Measurements from ENCODE around the gene AMMECR1L. TPM values are rescaled to one million over a fixed set of nuclear protein-coding genes. Genes with fewer than 3 reads are reported as not detected.

The AMMECR1L gene
- polyA plus RNA-seq, 1 experiment, result 15.3 TPM

GRCh38 chr2:127906206-127906926 lies 20.6 kb upstream of the AMMECR1L start:
- POLR2A ChIA-PET, result no interaction called here
- H3K9me3 ChIP-seq (ENCODE audit: control insufficient read depth, insufficient read depth, low read length), result no peaks in the 10 kb centered on the region
- peaks cover 5% of the 10 kb centered on the region for H3K27me3 ChIP-seq (ENCODE audit: control insufficient read depth, insufficient read depth, low read length)
- no peak overlapping the region for H3K4me3 ChIP-seq (ENCODE audit: low read depth, low read length)
- CTCF ChIA-PET, result no interaction called here
- no peak overlapping the region for H3K27ac ChIP-seq (ENCODE audit: low read depth, low read length)
- no peak for TF ChIP-seq CTCF (IDR thresholded peaks at IDR 0.05; ENCODE audit: low read depth, low read length)
- no peak for DNase-seq (ENCODE audit: low read depth, low spot score)

- no peak for DNase-seq (ENCODE audit: low read depth, low spot score)
- no peak for TF ChIP-seq CTCF (IDR thresholded peaks at IDR 0.05; ENCODE audit: low read depth, low read length)
- H3K27ac ChIP-seq (ENCODE audit: low read depth, low read length), result no peak overlapping the region
- no peaks in the 10 kb centered on the region for H3K9me3 ChIP-seq (ENCODE audit: control insufficient read depth, insufficient read depth, low read length)
- POLR2A ChIA-PET, result interaction anchor here (1.1 kb wide), 1 partner anchor 8 kb away, joined by 5 read pairs; no protein-coding TSS in a partner anchor
- peaks cover 9% of the 10 kb centered on the region for H3K27me3 ChIP-seq (ENCODE audit: control insufficient read depth, insufficient read depth, low read length)
- CTCF ChIA-PET, result no interaction called here
- no peak overlapping the region for H3K4me3 ChIP-seq (ENCODE audit: low read depth, low read length)
Observed at GRCh38 chr2:127901339-127902056, 15.7 kb upstream of the AMMECR1L start.

GRCh38 chr2:127897531-127898211 lies 11.9 kb upstream of the AMMECR1L start:
- ChIA-PET CTCF (no interaction called here), POLR2A (no interaction called here)

GRCh38 chr2:127893494-127893893 lies 7.7 kb upstream of the AMMECR1L start:
- no peak for DNase-seq (ENCODE audit: low read depth, low spot score)
- Histone ChIP-seq H3K27me3 (ENCODE audit: control insufficient read depth, insufficient read depth, low read length) (peaks cover 4% of the 10 kb centered on the region), H3K27ac (ENCODE audit: low read depth, low read length) (no peak overlapping the region), H3K4me3 (ENCODE audit: low read depth, low read length) (no peak overlapping the region), H3K9me3 (ENCODE audit: control insufficient read depth, insufficient read depth, low read length) (no peaks in the 10 kb centered on the region)
- ChIA-PET CTCF (interaction anchor here (1.7 kb wide), 1 partner anchor 302 kb away, joined by 5 read pairs; no protein-coding TSS in a partner anchor), POLR2A (no interaction called here)
- no peak for TF ChIP-seq CTCF (IDR thresholded peaks at IDR 0.05; ENCODE audit: low read depth, low read length)

More at GRCh38 chr2:127897531-127898211, 11.9 kb upstream of the AMMECR1L start:
- TF ChIP-seq CTCF (IDR thresholded peaks at IDR 0.05; ENCODE audit: low read depth, low read length), result no peak
- no peak for DNase-seq (ENCODE audit: low read depth, low spot score)
- H3K27ac ChIP-seq (ENCODE audit: low read depth, low read length), result no peak overlapping the region
- H3K9me3 ChIP-seq (ENCODE audit: control insufficient read depth, insufficient read depth, low read length), result no peaks in the 10 kb centered on the region
- peaks cover 5% of the 10 kb centered on the region for H3K27me3 ChIP-seq (ENCODE audit: control insufficient read depth, insufficient read depth, low read length)
- H3K4me3 ChIP-seq (ENCODE audit: low read depth, low read length), result no peak overlapping the region

All from AG04450 (cell line).